DND-41 (cell line): ENCODE results near the gene DHX38.
"Not testable (repeated sequence)": the region's sequence is repeated elsewhere in the genome, so short reads cannot be mapped to it uniquely, and the experiment has no call there.

Experiments used
- ATAC-seq: fragments of 200-7000 bp; cut with Tn5 transposase; 3 replicates; pipeline ENCODE4 v1.9.1; 2021; ENCODE audit warnings: low read depth; ENCODE audit not compliant: insufficient read depth
- DNase-seq: peaks from one replicate; pipeline ENCODE4 v3.0.0-alpha.2; 2020
- H2AFZ ChIP-seq: 2 replicates; pipeline ENCODE4 v1.6.0; 2012; ENCODE audit warnings: low read depth, low read length
- H3K27ac ChIP-seq: 2 replicates; pipeline ENCODE4 v1.5.1; 2012; ENCODE audit warnings: low read length, inconsistent platforms
- H3K27me3 ChIP-seq: fragments of 200-600 bp; sonication (generic); 2 replicates; pipeline ENCODE4 v1.6.0; 2012; ENCODE audit warnings: low read length, mild to moderate bottlenecking, inconsistent platforms; ENCODE audit not compliant: insufficient read depth, poor library complexity
- H3K36me3 ChIP-seq: 2 replicates; pipeline ENCODE4 v1.5.1; 2012; ENCODE audit warnings: low read length, inconsistent platforms; ENCODE audit not compliant: insufficient read depth
- H3K4me1 ChIP-seq: 2 replicates; pipeline ENCODE4 v1.5.1; 2012; ENCODE audit warnings: mild to moderate bottlenecking, low read length; ENCODE audit not compliant: insufficient read depth
- H3K4me2 ChIP-seq: 2 replicates; pipeline ENCODE4 v1.6.0; 2012; ENCODE audit warnings: mild to moderate bottlenecking, moderate library complexity, low read length, inconsistent platforms; ENCODE audit not compliant: insufficient read depth
- H3K4me3 ChIP-seq, 2 experiments: fragments of 200-600 bp in 1 of 2; shearing (Covaris generic) in 1 of 2; 2 replicates each; pipeline ENCODE4 v1.5.1; 2012 to 2016; ENCODE audit warnings: inconsistent platforms in 2 of 2, low read length in 2 of 2, mild to moderate bottlenecking in 2 of 2, low read depth in 1 of 2, moderate library complexity in 1 of 2
- H3K79me2 ChIP-seq: 2 replicates; pipeline ENCODE4 v1.6.0; 2012; ENCODE audit warnings: low read length, inconsistent platforms; ENCODE audit not compliant: insufficient read depth
- H3K9ac ChIP-seq: 2 replicates; pipeline ENCODE4 v1.6.0; 2012; ENCODE audit warnings: low read depth, mild to moderate bottlenecking, inconsistent platforms, low read length, moderate library complexity
- H3K9me3 ChIP-seq: 2 replicates; pipeline ENCODE4 v1.5.1; 2012; ENCODE audit warnings: low read length, moderate library complexity, mild to moderate bottlenecking, inconsistent platforms; ENCODE audit not compliant: insufficient read depth, severe bottlenecking
- H4K20me1 ChIP-seq: 2 replicates; pipeline ENCODE4 v1.6.0; 2012; ENCODE audit warnings: low read length; ENCODE audit not compliant: insufficient read depth
- CTCF ChIP-seq: IDR thresholded peaks from 2 replicates; pipeline ENCODE4 v1.5.1; 2012; ENCODE audit warnings: borderline replicate concordance, low read length, moderate library complexity, mild to moderate bottlenecking; ENCODE audit not compliant: poor library complexity, severe bottlenecking; ENCODE audit errors: extremely low read depth
- EZH2 ChIP-seq: IDR thresholded peaks from 3 replicates; pipeline ENCODE4 v1.6.1; 2012; ENCODE audit warnings: borderline replicate concordance, low read depth, mild to moderate bottlenecking, moderate library complexity, low read length, inconsistent platforms; ENCODE audit not compliant: severe bottlenecking

The DHX38 gene

GRCh38 chr16:72072514-72073342 is 20.9 kb upstream of the DHX38 start:
- Histone ChIP-seq H3K79me2 (no peaks in the 10 kb centered on the region), H3K36me3 (no peaks in the 10 kb centered on the region), H3K27ac (no peak overlapping the region), H3K9me3 (no peaks in the 10 kb centered on the region), H4K20me1 (no peaks in the 10 kb centered on the region; the same call in 1 of the 2 replicates), H3K4me1 (no peaks in the 10 kb centered on the region), H3K27me3 (no peaks in the 10 kb centered on the region), H3K9ac (no peak overlapping the region), H3K4me3 (no peak overlapping the region), H2AFZ (no peak overlapping the region), H3K4me2 (no peak overlapping the region)
- DNase-seq, result no peak
- no peak for ATAC-seq
- TF ChIP-seq EZH2 (no peak), CTCF (no peak)

GRCh38 chr16:72073560-72074230 is 20.0 kb upstream of the DHX38 start:
- no peak overlapping the region for H2AFZ ChIP-seq
- H3K79me2 ChIP-seq, result no peaks in the 10 kb centered on the region
- no peaks in the 10 kb centered on the region for H3K27me3 ChIP-seq
- H3K4me2 ChIP-seq, result no peak overlapping the region
- H3K9ac ChIP-seq, result no peak overlapping the region
- H3K36me3 ChIP-seq, result no peaks in the 10 kb centered on the region
- no peak for TF ChIP-seq EZH2
- TF ChIP-seq CTCF, result no peak
- no peak overlapping the region for H3K27ac ChIP-seq
- DNase-seq (no peak), ATAC-seq (no peak)
- H3K4me3 ChIP-seq, result no peak overlapping the region
- no peaks in the 10 kb centered on the region for H3K9me3 ChIP-seq
- no peaks in the 10 kb centered on the region for H3K4me1 ChIP-seq
- H4K20me1 ChIP-seq, result no peaks in the 10 kb centered on the region; the same call in 1 of the 2 replicates

- H3K27me3 ChIP-seq, H3K9me3 ChIP-seq, H3K4me2 ChIP-seq, H3K27ac ChIP-seq, H3K36me3 ChIP-seq, H4K20me1 ChIP-seq, DNase-seq, H3K4me3 ChIP-seq, H3K4me1 ChIP-seq, H2AFZ ChIP-seq, ATAC-seq, H3K79me2 ChIP-seq, H3K9ac ChIP-seq: not testable (repeated sequence)
Measured at GRCh38 chr16:72075067-72075466, 18.6 kb upstream of the DHX38 start.

- H3K4me1 ChIP-seq, H3K4me3 ChIP-seq, H3K4me2 ChIP-seq, H4K20me1 ChIP-seq, H3K9me3 ChIP-seq, H3K79me2 ChIP-seq, ATAC-seq, DNase-seq, H3K9ac ChIP-seq, H3K27me3 ChIP-seq, H2AFZ ChIP-seq, H3K36me3 ChIP-seq, H3K27ac ChIP-seq: not testable (repeated sequence)
Measured at GRCh38 chr16:72076991-72077706, 16.5 kb upstream of the DHX38 start.
